ENCODE measurements around the gene NKX1-1. TPM values are rescaled to one million over a fixed set of nuclear protein-coding genes. Genes with fewer than 3 reads are reported as not detected.

Gene NKX1-1
- total RNA-seq (not detected), polyA plus RNA-seq (not detected)

DNA sequence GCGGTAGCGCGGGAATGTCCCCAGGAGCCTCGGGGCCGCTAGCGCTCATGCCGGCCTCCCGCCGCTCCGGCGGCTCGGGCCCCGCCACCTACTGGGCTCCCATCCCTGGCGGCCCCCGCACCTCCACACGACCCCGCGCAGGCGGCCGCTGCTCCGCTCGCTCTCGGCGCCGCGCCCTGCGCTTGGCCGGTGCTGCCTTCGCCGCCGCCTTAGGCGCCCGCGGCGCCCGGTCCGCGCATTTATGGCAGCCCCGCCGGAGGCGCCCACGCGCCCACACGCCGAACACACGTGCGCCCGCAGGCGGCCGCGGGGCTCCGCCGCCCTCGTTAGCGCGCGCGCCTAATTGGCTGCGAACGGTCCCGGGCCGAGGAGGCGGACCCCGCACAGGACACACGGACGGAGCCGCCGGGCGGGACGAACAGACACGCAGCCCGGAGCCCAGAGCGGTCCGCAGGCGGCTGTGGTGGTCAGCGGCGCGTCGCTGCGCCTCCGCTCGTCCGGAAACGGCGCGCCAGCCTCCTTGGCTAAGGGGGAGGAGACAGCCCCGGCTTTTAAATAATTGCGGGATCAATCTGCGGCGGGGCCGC is at the start of gene NKX1-1:
Gene NKX1-1, minus strand, starts transcription at position 49 of the 587 bp plus-strand sequence. Its CDS starts 0 bp downstream, at position 49.
- Histone ChIP-seq H3K27me3 (ENCODE audit: insufficient read depth, low read length) (peaks cover 12% of the 10 kb centered on the region), H3K9me3 (ENCODE audit: control insufficient read depth in 1 of 2, low read length in 2 of 2) (no peaks in the 10 kb centered on the region), H3K27ac (ENCODE audit: low read depth, low read length) (no peak within 1 kb of the TSS), H3K36me3 (ENCODE audit: insufficient read depth, low read length) (no peaks in the 10 kb centered on the region), H3K4me3 (ENCODE audit: low read length in 2 of 2) (no peak within 1 kb of the TSS), H3K4me1 (ENCODE audit: insufficient read depth, low read length) (no peaks in the 10 kb centered on the region)
- POLR2A ChIA-PET (ENCODE audit: partially characterized antibody): no interaction called here
- no peaks in the 10 kb centered on the region for H3K36me3 Mint-ChIP-seq
- H3K4me3 Mint-ChIP-seq: peak within 1 kb of the TSS in 6 of 8 donors; percentile 20 to 45 (median 40)
- H3K9me3 Mint-ChIP-seq: peaks cover 0 to 5% (median 0%) of the 10 kb centered on the region in 8 donors
- CTCF ChIA-PET (ENCODE audit: partially characterized antibody): no interaction called here
- peaks cover 33 to 37% of the 10 kb centered on the region in 2 donors for H3K27me3 Mint-ChIP-seq
- peak within 1 kb of the TSS in 2 of 7 donors; percentile 22 to 60 for H3K27ac Mint-ChIP-seq
- peaks cover 2 to 6% (median 4%) of the 10 kb centered on the region in 4 donors for H3K4me1 Mint-ChIP-seq
- no peak for DNase-seq
- intact Hi-C loops (cut with micrococcal nuclease): no loop called here

GRCh38 chr4:1453731-1454130 is 47.5 kb upstream of the NKX1-1 start:
- ChIA-PET CTCF (ENCODE audit: partially characterized antibody) (no interaction called here), POLR2A (ENCODE audit: partially characterized antibody) (no interaction called here)
- Histone ChIP-seq H3K36me3 (ENCODE audit: insufficient read depth, low read length) (no peaks in the 10 kb centered on the region), H3K4me1 (ENCODE audit: insufficient read depth, low read length) (no peaks in the 10 kb centered on the region), H3K4me3 (ENCODE audit: low read length in 2 of 2) (no peak overlapping the region), H3K27ac (ENCODE audit: low read depth, low read length) (no peak overlapping the region), H3K9me3 (ENCODE audit: control insufficient read depth in 1 of 2, low read length in 2 of 2) (no peaks in the 10 kb centered on the region), H3K27me3 (ENCODE audit: insufficient read depth, low read length) (no peaks in the 10 kb centered on the region)
- Mint-ChIP-seq H3K27ac (no peak overlapping the region), H3K27me3 (peaks cover 14 to 25% of the 10 kb centered on the region in 2 donors), H3K9me3 (peaks cover 5 to 26% (median 15%) of the 10 kb centered on the region in 8 donors), H3K4me3 (no peak overlapping the region), H3K4me1 (no peaks in the 10 kb centered on the region), H3K36me3 (peaks cover 0 to 10% of the 10 kb centered on the region in 2 donors)
- intact Hi-C loops (cut with micrococcal nuclease): no loop called here
- DNase-seq: no peak

DNA sequence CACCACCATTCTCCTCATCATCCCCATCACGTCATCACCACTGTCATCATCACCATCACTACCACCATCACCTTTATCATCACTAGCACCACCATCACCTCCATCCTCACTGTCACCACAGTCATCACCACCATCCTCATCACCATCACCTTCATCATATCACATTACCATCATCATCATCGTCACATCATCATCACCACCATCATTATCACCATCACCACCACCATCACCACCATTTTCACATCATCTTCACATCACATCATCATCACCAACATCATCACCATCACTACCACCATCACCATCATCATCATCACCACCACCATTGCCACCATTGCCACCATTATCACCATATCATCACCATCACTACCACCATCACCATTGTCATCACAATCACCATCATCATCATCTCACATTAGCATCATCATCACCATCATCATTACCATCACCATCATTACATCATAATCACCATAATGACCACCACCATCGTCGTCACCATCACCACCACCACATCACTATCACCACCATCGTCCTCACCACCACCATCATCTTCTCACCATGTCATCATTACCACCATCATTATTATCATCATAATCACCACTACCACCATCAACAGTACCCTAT is 46.3 kb upstream of the NKX1-1 start:
- H3K9me3 Mint-ChIP-seq: peaks cover 5 to 26% (median 15%) of the 10 kb centered on the region in 8 donors
- Histone ChIP-seq H3K27me3 (ENCODE audit: insufficient read depth, low read length) (no peaks in the 10 kb centered on the region), H3K36me3 (ENCODE audit: insufficient read depth, low read length) (no peaks in the 10 kb centered on the region), H3K9me3 (ENCODE audit: control insufficient read depth in 1 of 2, low read length in 2 of 2) (no peaks in the 10 kb centered on the region), H3K4me1 (ENCODE audit: insufficient read depth, low read length) (no peaks in the 10 kb centered on the region), H3K4me3 (ENCODE audit: low read length in 2 of 2) (no peak overlapping the region), H3K27ac (ENCODE audit: low read depth, low read length) (no peak overlapping the region)
- peaks cover 7 to 19% of the 10 kb centered on the region in 2 donors for H3K27me3 Mint-ChIP-seq
- H3K4me3 Mint-ChIP-seq: no peak overlapping the region
- intact Hi-C loops (cut with micrococcal nuclease): no loop called here
- DNase-seq: no peak
- no peak overlapping the region for H3K27ac Mint-ChIP-seq
- peaks cover 0 to 6% of the 10 kb centered on the region in 2 donors for H3K36me3 Mint-ChIP-seq
- no peaks in the 10 kb centered on the region for H3K4me1 Mint-ChIP-seq
- ChIA-PET POLR2A (ENCODE audit: partially characterized antibody) (no interaction called here), CTCF (ENCODE audit: partially characterized antibody) (no interaction called here)

GRCh38 chr4:1451752-1452122 is 45.5 kb upstream of the NKX1-1 start:
- no peaks in the 10 kb centered on the region for H3K36me3 ChIP-seq (ENCODE audit: insufficient read depth, low read length)
- Mint-ChIP-seq H3K27ac (no peak overlapping the region), H3K36me3 (peaks cover 0 to 6% of the 10 kb centered on the region in 2 donors), H3K27me3 (peaks cover 7 to 16% of the 10 kb centered on the region in 2 donors), H3K9me3 (peaks cover 4 to 21% (median 14%) of the 10 kb centered on the region in 8 donors), H3K4me1 (no peaks in the 10 kb centered on the region), H3K4me3 (no peak overlapping the region)
- CTCF ChIA-PET (ENCODE audit: partially characterized antibody): no interaction called here
- H3K27me3 ChIP-seq (ENCODE audit: insufficient read depth, low read length): no peaks in the 10 kb centered on the region
- no peaks in the 10 kb centered on the region for H3K4me1 ChIP-seq (ENCODE audit: insufficient read depth, low read length)
- DNase-seq: no peak
- intact Hi-C loops (cut with micrococcal nuclease): no loop called here
- POLR2A ChIA-PET (ENCODE audit: partially characterized antibody): no interaction called here
- no peak overlapping the region for H3K27ac ChIP-seq (ENCODE audit: low read depth, low read length)
- H3K4me3 ChIP-seq (ENCODE audit: low read length in 2 of 2): no peak overlapping the region
- H3K9me3 ChIP-seq (ENCODE audit: control insufficient read depth in 1 of 2, low read length in 2 of 2): no peaks in the 10 kb centered on the region

GRCh38 chr4:1451106-1451751 is 45.0 kb upstream of the NKX1-1 start:
- Mint-ChIP-seq H3K9me3 (peaks cover 4 to 20% (median 13%) of the 10 kb centered on the region in 8 donors), H3K27ac (no peak overlapping the region), H3K36me3 (peaks cover 0 to 6% of the 10 kb centered on the region in 2 donors), H3K4me1 (no peaks in the 10 kb centered on the region), H3K4me3 (no peak overlapping the region), H3K27me3 (peaks cover 6 to 18% of the 10 kb centered on the region in 2 donors)
- Histone ChIP-seq H3K4me1 (ENCODE audit: insufficient read depth, low read length) (no peaks in the 10 kb centered on the region), H3K27ac (ENCODE audit: low read depth, low read length) (no peak overlapping the region), H3K9me3 (ENCODE audit: control insufficient read depth in 1 of 2, low read length in 2 of 2) (no peaks in the 10 kb centered on the region), H3K4me3 (ENCODE audit: low read length in 2 of 2) (no peak overlapping the region), H3K27me3 (ENCODE audit: insufficient read depth, low read length) (no peaks in the 10 kb centered on the region), H3K36me3 (ENCODE audit: insufficient read depth, low read length) (no peaks in the 10 kb centered on the region)
- intact Hi-C loops (cut with micrococcal nuclease): no loop called here
- CTCF ChIA-PET (ENCODE audit: partially characterized antibody): interaction anchor here (0.6 kb wide), 1 partner anchor 293 kb away, joined by 3 read pairs; no protein-coding TSS in a partner anchor
- POLR2A ChIA-PET (ENCODE audit: partially characterized antibody): no interaction called here
- no peak for DNase-seq

DNA sequence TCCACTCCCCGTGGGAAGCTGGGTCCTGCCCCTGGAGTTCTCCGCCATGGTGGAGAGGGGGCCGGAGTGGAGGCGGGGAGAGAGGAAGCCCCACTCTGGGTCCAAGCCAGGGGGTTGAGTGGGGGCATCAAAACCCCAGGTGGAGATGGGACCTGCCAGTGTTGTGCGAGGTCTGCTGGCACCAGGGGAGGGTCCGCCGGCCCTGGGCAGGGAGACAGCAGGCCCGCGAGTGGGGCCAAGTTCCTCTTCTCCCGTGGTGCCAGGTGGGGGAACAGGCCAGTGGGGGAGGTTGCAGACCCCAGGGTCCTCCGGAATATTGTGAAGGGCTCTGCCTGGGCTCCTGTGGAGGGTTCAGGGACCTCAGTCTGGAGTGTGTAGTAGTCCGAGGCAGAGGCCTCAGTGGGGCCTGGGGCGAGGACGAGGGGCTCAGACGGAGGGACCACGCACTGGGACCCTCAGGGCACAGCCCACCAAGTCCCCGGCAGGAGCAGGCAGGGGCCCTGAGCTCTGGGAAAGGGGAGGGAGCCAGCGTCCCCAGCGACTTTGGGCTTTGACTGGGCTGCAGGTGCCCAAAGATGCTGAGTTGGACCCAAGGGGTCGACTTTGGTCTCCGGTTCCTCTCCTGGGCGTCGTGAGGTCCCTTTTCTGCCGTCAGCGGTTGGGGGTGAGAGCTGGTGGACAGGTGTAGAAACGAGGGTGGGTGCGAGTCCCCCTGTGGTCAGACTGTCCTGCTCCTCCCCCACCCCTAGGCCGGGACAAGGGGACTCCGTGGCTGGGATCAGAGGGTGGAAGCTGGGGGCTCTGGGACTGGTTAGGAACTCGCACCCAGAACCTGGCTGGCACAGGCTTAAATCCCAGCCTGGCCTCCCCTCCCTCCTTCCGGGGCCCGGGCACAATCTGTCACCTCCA is 43.8 kb upstream of the NKX1-1 start:
- Mint-ChIP-seq H3K36me3 (peaks cover 0 to 6% of the 10 kb centered on the region in 2 donors), H3K4me1 (no peaks in the 10 kb centered on the region), H3K27ac (no peak overlapping the region), H3K4me3 (no peak overlapping the region), H3K27me3 (peaks cover 6 to 22% of the 10 kb centered on the region in 2 donors), H3K9me3 (peaks cover 4 to 20% (median 13%) of the 10 kb centered on the region in 8 donors)
- no peaks in the 10 kb centered on the region for H3K36me3 ChIP-seq (ENCODE audit: insufficient read depth, low read length)
- no peaks in the 10 kb centered on the region for H3K9me3 ChIP-seq (ENCODE audit: control insufficient read depth in 1 of 2, low read length in 2 of 2)
- POLR2A ChIA-PET (ENCODE audit: partially characterized antibody): no interaction called here
- CTCF ChIA-PET (ENCODE audit: partially characterized antibody): no interaction called here
- no peaks in the 10 kb centered on the region for H3K4me1 ChIP-seq (ENCODE audit: insufficient read depth, low read length)
- H3K27me3 ChIP-seq (ENCODE audit: insufficient read depth, low read length): no peaks in the 10 kb centered on the region
- intact Hi-C loops (cut with micrococcal nuclease): no loop called here
- no peak overlapping the region for H3K27ac ChIP-seq (ENCODE audit: low read depth, low read length)
- H3K4me3 ChIP-seq (ENCODE audit: low read length in 2 of 2): no peak overlapping the region
- no peak for DNase-seq

DNA sequence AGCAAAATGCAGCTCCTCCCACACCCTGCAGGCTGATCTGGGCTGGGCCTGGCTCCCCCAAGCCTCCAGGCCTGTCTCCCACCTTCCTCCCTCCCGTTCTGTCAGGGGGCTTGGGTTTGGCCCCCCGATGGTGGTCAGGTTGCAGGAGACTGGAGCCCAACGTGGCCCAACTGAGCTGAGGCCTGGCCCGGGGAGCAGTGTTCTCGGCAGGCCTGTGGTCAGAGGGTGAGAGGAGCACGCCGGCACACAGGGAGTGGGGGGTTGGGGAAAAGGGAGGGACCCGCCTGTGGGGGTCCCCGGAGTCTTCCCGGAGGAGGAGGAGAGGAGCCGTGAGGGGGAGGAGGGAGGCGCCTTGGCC is 43.2 kb upstream of the NKX1-1 start:
- no peak for DNase-seq
- intact Hi-C loops (cut with micrococcal nuclease): no loop called here
- CTCF ChIA-PET (ENCODE audit: partially characterized antibody): no interaction called here
- Mint-ChIP-seq H3K27me3 (peaks cover 6 to 22% of the 10 kb centered on the region in 2 donors), H3K9me3 (peaks cover 1 to 20% (median 13%) of the 10 kb centered on the region in 8 donors), H3K27ac (no peak overlapping the region), H3K4me3 (no peak overlapping the region), H3K36me3 (peaks cover 0 to 6% of the 10 kb centered on the region in 2 donors), H3K4me1 (no peaks in the 10 kb centered on the region)
- Histone ChIP-seq H3K27ac (ENCODE audit: low read depth, low read length) (no peak overlapping the region), H3K36me3 (ENCODE audit: insufficient read depth, low read length) (no peaks in the 10 kb centered on the region), H3K27me3 (ENCODE audit: insufficient read depth, low read length) (no peaks in the 10 kb centered on the region), H3K9me3 (ENCODE audit: control insufficient read depth in 1 of 2, low read length in 2 of 2) (no peaks in the 10 kb centered on the region), H3K4me1 (ENCODE audit: insufficient read depth, low read length) (no peaks in the 10 kb centered on the region), H3K4me3 (ENCODE audit: low read length in 2 of 2) (no peak overlapping the region)
- POLR2A ChIA-PET (ENCODE audit: partially characterized antibody): no interaction called here
